ENCODE measurements around the gene MCM9.
"Not testable (repeated sequence)": the region's sequence is repeated elsewhere in the genome, so short reads cannot be mapped to it uniquely, and the experiment has no call there.

The MCM9 gene

DNA sequence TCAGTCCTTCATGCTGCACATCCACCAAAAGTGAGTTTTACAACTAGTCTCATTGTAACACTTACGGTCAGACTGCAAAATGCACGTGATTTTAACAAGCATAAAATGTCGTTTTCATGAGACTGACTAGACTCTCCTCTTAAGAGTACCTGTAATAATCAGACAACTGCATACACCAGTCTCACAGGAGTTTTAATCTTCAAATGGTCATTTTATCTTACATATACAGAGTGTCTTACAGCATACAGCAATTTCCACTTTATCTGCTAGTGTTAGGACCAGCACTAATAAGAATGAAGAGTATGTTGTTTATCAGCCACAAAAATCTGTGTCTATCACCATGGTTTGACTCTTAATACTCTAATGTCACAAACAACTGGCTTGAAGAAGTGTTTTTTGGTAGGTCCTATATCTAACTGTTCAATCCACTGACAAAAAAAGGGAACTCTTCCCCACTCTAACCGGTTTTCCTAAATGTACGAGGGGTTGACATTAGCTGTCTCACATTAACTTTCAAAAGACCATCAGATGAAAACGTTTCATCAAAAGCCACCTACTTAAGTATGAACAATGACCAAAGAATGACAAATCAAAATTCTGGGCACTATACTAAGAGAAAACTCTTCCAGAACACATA, 42.5 kb downstream of the MCM9 start:
- no peak for DNase-seq

DNA sequence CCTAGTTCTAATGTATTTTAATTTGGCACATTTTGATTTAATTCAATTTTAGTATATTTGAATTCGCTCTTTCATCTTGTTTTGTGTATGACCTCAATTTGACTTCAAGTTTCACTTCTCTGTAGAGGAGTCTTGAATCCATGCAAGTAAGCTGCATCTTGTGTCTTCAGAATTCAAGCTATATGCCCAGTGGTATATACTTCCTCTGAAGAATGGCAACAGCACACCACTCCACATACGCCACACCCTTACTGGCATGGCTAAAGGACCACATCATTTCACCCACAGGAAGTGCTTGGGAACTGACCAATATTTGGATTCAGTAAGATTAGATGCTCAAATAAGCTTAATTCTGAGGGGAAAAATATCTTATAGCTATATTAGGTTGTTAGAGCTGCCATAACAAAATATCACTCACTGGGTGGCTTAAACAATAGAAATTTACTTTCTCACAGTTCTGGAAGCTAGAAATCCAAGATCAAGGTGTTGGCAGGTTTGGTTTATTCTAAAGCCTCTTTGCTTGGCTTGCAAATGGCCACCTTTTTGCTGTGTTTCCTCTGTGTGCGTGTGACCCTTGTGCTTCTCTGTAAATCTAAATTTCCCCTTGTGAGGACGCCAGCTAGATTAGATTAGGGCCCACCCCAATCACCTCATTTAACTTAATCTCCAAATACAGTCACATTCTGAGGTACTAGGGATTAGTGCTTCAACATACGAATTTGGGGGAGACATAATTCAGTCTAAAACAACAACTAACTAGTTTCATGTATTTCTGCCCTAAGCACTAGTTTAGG, 43.8 kb downstream of the MCM9 start:
- DNase-seq: no peak

DNA sequence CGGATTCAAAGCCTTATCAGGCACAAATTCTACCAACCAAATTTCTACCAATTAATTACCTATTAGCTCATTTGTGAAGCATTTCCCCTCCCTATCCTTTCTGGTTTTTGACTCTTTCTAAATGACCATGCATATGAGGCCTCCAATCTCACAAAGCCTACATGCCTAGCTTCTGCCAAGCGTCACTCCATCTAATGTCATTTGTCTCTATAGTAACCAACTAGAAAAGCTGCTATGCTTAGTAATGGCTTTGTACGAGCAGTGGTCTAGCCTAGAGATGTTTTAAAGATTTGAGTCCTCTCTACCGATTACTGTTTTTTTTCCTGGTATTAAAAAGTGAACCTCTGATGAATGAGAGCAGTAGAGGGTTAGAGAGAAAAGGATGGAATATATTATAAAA, 45.8 kb downstream of the MCM9 start:
- DNase-seq: no peak

DNA sequence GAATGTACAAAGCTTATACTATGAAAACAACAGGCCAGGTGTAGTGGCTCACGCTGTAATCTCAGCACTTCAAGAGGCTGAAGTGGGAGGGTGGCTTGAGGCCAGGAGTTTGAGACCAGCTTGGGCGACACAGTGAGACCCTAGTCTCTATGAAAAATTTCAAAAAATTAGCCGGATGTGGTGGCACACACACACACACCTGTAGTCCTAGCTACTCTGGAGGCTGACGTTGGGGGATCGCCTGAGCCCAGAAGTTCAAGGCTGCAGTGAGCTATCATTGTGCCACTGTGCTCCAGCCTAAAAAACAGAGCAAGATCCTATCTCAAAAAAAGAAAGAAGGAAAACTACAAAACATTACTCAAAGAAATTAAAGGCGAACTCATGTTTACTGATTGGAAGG, 48.3 kb downstream of the MCM9 start:
- no peak for DNase-seq

DNA sequence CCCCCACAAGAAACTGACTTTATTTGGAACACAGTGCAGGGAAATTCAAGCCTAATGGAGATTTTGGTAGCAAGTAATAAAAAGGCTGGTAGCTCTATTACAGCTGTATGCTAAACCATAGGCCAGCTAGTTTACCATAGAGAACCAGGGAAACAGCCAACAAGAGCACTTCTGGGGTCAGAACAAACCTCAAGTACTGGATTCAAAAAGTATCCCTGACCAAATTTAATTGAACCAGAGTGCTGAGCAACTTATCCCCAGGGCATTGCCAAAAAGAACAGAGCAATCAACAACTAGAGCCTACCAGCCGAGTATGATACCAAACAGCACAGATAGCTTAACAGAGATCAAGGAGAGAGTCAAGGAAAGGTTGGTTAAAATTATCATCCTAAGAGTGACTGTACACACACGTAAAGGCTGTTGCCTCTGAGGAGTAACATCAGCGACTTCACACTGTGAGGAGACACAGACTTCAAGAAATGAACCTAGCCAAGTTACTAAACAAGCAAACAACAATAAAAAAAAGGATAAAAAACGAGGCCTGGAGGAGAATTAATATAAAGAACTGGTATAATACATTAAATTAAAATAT, 52.5 kb downstream of the MCM9 start:
- no peak for DNase-seq

DNA sequence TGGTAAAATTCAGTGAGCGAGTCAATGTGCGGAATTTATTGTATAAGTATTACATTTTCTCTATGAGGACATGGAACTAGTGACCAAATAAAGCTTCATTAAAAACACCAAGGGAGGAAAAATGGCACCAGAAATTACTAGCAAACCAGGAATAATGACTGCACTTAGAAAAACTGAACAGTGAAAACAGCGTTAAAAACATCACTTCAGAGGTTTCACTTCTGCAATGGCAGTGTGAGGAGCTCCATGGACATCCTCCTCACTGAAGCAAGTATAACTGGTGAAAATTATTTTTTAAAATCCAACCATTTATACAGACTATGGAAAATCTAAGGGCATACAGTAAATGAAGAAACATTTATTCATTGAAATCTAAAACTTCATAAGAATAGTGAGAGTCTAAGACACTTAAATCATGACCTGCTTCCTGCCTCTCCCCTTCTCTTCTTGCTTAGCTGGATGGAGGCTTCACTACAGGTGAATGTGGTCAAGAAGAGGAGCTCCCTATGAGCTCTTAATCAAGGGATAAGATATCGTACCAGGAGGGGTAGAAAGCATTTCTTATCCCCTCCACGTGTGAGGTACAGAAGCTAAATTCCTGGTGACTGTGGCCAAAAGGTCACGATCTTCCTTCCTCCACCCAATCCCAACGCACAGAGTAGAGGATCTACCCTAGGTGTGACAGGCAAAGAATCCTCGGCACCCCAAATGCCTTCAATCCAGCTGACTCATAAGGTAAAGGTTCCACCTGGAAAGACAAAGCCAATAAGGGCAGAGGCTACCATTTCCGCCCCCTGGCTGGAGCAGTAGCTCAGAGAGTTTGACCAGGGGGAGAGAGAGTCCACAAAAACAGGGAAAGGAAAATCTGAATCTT, 53.3 kb downstream of the MCM9 start:
- DNase-seq: no peak

DNA sequence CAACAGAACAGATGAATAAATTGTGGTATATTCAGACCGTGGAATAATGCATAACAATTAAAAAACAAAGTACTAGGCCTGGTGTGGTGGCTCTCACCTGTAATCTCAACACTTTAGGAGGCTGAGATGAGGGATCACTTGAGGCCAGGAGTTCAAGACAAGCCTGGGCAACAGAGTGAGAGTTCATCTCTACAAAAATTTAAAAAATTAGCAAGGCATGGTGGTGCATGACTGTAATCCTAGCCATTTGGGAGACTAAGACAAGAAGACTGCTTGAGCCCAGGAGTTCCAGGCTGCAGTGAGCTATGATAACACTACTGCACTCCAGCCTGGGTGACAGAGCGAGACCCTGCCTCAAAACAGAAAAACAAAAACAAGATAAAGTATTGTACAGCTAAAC, 57.2 kb downstream of the MCM9 start:
- DNase-seq: no peak

DNA sequence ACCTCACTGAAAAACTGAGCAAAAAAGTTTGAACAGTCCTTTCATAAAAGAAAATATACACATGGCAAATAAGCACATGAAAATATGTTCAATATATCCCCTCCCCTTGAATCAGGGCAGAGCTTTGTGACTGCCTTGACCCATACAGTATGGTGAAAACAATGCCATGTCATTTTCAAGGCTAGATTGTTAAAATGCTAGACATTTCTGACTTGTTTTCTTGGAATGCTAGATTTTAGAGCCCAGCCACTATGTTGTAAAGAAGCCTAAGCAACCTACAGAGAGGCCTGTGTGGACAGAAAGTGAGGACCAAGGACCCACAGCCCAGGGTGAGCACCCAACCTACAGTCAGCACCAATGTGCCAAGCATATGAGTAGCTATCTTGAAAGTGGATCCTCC, 58.1 kb downstream of the MCM9 start:
- no peak for DNase-seq

DNA sequence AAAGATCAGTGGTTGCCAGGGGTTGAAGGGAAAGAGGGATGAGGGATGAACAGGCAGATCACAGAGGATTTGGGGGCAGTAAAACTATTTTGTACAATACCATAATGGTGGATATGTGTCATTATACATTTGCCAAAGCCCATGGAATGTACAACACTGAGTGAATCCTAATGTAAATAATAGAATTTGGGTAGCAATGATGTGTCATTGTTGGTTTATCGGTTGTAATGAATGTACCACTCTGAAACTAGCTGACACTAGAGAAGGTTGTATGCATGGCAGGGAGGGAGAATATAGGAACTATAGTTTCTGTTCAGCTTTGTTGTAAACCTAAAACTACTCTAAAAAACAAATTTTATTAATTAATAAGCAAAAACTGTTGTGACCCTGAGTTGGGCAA, 58.8 kb downstream of the MCM9 start:
- no peak for DNase-seq

DNA sequence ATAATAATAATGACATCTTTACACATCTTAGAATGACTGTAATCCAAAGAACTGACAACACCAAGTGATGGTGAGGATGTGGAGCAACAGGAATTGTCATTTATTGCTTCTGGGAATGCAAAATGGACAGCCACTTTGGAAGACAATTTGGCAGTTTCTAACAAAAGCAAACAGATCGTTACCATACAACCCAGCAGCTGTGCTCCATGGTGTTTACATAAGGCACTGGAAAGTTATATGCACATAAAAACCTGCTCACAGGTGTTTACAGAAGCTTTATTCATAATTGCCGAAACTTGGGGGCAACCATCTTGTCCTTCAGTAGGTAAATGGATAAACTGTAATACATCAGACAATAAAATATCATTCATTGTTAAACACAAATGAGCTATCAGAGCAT, 59.3 kb downstream of the MCM9 start:
- DNase-seq: no peak

DNA sequence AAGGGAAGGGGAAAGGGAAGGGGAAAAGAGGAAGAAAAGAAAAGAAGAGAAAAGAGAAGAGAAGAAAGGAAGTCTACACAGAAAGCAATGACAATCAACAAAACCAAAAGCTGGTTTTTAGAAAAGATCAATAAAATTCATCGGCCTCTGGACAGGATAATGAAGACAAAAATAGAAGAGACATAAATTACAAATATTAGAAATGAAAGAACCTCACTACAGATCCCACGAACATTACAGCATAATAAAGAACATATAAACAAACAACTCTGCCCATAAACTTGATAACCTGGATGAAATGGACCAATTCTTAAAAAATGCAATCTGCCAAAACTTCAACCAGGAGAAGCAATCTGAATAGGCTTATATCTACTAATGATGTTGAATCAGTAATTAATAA, 61.7 kb downstream of the MCM9 start:
- no peak for DNase-seq

DNA sequence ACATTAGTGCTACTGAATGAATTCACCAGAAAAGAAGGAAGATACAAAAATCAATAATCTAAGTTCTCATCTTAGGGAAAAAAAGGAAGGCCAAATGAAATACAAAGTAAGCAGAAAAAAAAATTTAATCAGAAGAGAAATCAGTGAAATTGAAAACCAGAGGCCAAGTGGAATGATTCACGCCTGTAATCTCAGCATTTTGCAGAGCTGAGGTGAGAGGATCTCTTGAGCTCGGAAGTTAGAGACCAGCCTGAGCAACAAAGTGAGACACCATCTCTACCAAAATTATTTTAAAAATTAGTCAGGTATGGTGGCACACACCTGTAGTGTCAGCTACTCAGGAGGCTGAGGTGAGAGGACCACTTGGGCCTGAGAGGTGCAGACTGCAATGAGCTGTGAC, 62.2 kb downstream of the MCM9 start:
- no peak for DNase-seq

DNA sequence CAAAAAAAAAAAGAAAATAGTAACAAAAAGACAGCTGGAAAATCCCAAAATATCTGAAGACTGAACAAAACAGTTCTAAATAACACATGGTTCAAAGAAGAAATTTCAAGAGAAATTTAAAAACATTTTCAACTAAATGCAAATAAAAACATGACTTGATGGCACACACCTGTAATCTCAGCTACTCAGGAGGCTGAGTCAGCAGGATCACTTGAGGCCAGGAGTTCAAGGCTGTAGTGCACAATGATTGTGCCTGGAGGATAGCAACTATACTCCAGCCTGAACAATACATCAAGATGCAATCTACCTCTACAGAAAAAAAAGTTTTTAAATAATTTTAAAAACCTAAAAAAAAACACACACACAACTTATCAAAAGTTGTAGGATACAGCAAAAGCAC, 62.6 kb downstream of the MCM9 start:
- no peak for DNase-seq

DNA sequence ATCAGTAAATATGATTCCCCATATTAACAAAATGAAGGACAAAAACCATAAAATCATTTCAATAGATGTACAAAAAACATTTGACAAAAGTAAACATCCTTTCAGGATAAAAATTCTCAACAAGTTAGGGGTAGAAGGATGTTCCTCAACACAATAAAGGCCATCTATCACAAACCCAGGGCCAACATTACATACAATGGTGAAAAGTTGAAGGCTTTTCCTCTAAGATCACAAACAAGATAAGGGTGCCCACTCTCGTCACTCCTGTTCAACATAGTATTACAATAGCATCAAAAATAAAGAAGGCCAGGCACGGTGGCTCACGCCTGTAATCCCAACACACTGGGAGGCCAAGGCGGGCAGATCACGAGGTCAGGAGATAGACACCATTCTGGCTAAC, 63.6 kb downstream of the MCM9 start:
- DNase-seq: no peak

DNA sequence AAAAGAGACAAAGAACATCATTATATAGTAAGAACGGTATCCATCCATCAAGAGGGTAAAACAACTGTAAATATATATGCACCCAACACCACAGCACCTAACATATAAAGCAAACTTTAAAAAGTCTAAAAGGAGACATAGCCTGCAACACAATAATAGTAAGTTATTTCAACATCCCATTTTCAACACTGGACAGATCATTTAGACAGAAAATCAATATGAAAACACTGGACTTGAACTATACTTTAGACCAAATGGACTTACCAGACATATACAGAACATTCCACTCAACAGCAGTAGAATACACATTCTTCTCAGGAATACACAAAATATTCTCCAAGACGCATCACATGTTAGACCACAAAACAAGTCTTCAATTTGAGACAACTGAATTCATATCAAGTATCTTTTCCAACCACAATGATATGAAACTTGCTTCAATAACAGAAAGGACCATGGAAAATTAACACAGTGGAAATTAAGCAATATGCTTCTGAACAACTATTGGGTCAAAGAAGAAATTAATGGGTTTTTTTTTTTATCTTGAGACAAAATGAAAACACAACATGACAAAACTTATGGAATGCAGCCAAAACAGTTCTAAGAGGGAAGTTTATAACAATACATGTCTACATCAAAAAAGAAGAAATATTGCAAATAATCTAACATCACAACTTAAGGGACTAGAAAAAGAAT, 64.9 kb downstream of the MCM9 start:
- no peak for DNase-seq

DNA sequence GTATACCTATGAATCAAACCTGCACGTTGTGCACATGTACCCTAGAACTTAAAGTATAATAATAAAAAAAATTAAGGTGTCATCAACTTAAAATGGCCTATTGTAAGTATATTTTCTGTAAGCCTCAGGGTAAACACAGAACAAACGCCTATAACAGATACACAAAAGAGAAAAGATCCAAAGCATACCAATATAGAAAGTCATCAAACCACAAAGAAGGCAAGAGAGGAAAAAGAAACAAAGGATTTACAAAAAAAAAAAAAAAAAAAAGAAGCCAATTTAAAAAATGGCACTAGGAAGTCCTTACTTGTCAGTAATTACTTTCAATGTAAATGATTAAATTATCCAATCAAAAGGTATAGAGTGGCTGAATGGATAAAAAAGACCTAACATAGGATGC, 65.6 kb downstream of the MCM9 start:
- DNase-seq: no peak

DNA sequence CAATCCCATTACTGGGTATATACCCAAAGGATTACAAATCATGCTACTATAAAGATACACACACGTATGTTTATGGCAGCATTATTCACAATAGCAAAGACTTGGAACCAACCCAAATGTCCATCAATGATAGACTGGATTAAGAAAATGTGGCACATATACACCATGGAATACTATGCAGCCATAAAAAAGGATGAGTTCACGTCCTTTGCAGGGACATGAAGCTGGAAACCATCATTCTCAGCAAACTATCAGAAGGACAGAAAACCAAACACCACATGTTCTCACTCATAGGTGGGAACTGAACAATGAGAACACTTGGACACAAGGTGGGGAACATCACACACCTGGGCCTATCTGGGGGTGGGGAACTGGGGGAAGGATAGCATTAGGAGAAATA, 66.1 kb downstream of the MCM9 start:
- DNase-seq: not testable (repeated sequence)

DNA sequence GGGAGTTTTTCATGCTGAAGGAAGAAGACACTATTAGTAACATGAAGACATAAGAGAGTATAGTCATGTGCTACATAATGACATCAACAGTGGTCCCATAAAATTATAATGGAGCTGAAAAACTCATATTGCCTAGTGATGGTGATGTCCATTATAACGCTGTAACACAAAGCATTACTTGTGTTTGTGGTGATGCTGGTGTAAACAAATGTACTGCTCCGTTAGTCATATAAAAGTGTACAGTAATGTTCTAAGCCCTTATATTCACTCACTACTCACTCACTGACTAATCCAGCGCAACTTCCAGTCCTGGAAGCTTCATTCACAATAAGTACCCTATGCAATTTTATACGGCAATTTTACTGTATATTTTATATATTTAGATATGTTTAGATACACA, 67.8 kb downstream of the MCM9 start:
- no peak for DNase-seq

DNA sequence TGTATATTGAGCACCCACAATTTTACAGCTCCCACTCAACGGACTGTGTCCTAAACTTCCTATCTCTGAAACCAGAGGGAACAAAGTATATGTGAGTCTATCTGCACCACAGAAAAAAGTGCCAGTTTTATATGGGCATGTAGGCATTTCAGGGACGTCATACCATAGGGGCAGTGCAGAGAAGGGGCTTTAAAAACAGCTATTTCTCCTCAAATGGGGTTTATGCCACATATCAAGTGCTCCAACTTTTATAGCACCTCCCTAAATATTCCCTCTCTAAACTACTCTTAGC, 69.9 kb downstream of the MCM9 start:
- no peak for DNase-seq

DNA sequence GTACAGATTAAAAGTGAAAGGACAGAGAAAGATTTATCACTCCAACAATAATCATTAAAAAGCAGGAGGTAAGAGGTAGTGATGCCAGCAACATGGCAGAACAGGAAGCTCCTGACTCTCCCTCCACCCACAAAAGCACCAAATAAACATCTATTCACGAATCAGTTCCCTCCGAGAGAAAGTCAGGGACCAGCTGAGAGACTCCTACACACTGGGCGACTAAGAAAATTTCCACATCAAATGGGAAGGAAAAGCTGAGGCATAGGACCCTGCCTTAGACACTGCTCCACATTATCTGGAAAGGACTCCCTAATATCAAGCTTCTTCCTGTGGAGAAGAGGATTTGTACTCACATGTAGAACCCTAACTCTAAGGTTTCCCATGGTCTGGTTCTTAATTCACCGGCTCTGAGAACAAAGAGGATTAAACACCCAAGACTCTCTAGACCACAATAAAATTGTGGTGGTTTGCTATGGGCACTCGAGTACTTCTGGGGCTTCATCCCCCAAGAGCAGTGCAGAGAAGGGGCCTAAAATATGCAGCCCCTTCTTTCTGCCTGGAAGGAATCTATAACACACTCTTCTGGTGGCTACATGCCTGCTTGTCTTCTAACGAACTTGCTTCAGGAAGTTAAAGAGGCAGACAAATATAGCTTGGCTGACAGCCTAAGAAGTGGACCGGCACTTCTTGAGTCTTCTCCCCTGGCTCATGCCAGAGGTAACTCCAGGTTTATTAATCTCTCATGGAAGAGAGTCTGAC, 70.4 kb downstream of the MCM9 start:
- no peak for DNase-seq

DNA sequence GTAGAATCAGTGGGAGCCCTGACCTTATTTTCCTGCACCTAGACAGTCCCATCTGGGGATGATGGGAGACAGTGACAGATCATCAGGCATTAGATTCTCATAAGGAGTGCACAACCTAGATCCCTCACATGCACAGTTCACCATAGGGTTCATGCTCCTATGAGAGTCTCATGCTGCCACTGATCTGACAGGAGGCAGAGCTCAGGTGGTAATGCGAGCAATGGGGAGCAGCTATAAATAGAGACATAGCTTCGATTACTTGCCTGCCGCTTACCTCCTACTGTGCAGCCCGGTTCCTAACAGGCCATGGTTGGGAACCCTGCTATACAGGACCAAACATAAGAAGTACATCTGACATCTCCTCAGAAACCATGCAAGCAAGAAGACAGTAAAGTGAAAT, 72.5 kb downstream of the MCM9 start:
- DNase-seq: no peak

DNA sequence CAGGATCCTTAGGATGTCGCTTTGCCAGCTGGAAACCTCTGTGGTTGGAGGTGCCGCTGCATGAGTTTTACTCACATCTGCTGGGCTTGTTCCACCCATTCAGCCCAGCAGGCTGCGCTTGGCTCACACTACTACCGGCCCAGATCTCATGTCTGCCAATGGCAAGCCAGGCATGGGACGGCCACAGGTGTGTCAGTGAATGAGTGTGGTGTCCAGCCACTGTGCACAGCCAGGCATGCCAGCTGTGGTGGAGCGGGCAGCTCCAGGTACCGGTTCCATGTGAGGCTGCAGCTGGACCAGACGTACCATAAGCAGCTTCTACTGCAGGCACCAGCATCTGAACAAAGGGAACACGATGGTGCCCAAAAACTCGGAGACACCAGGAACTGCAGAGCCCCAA, 74.1 kb downstream of the MCM9 start:
- DNase-seq: no peak

All from activated T-cell treated with anti-CD3 and anti-CD28 coated beads, Interleukin-2, amount 50 U/mL, for 1 hour (primary cell).